Thyroid gland (tissue), 4 donors: Measurements from ENCODE around the gene ZNF133. TPM values are rescaled to one million over a fixed set of nuclear protein-coding genes. Genes with fewer than 3 reads are reported as not detected.

Experiments
- DNase-seq, 2 donors: peaks; one replicate each; pipeline ENCODE4 v3.0.0-alpha.2; 2019
- H3K27ac ChIP-seq, 3 donors: fragments of 200-600 bp; sonication (generic); 1 replicate in 2 of 3; 2 replicates in 1 of 3; pipeline ENCODE4 v1.5.1; 2016 to 2019; ENCODE audit warnings: mild to moderate bottlenecking in 1 of 3, moderate library complexity in 1 of 3
- H3K27me3 ChIP-seq: fragments of 200-600 bp; sonication (generic); one replicate; pipeline ENCODE4 v1.5.1; 2019
- H3K36me3 ChIP-seq, 2 donors: fragments of 200-600 bp; sonication (generic); one replicate each; pipeline ENCODE4 v1.5.1; 2016 to 2019
- H3K4me1 ChIP-seq, 2 donors: fragments of 200-600 bp; sonication (generic); one replicate each; pipeline ENCODE4 v1.5.1; 2017 to 2019
- H3K4me3 ChIP-seq, 3 donors: fragments of 200-600 bp; sonication (generic); replicated peaks in 1 of 3; 1 replicate in 2 of 3; 2 replicates in 1 of 3; pipeline ENCODE4 v1.5.1; 2016; ENCODE audit warnings: mild to moderate bottlenecking in 1 of 3
- H3K9me3 ChIP-seq: fragments of 200-600 bp; sonication (generic); one replicate; pipeline ENCODE4 v1.5.1; 2017
- CTCF ChIP-seq, 6 experiments: fragments of 200-600 bp in 3 of 6; fragments of 450-650 bp in 3 of 6; sonication (generic) in 3 of 6; IDR thresholded peaks; one replicate each; pipeline ENCODE4 v1.5.1; 2016 to 2019; ENCODE audit warnings: antibody characterized with exemption in 6 of 6, mild to moderate bottlenecking in 2 of 6, inconsistent platforms in 1 of 6, moderate library complexity in 1 of 6
- POLR2A ChIP-seq, 2 donors: fragments of 450-650 bp; IDR thresholded peaks; one replicate each; pipeline ENCODE4 v1.6.1; 2017; ENCODE audit warnings: antibody characterized with exemption in 2 of 2, mild to moderate bottlenecking in 2 of 2, moderate library complexity in 1 of 2
- WGBS, 2 donors: methylation state at CpG; one replicate each; pipeline ENCODE4 v1.1.5; 2017; 5-methylcytosine and 5-hydroxymethylcytosine counted together
- intact Hi-C: fragments of 100-400 bp; cut with DNase I; formaldehyde crosslinking; loops from one replicate; pipeline ENCODE4 v1.15.1; 2023
- total RNA-seq, 4 donors: library from RNA; depleted of rRNA; stranded (reverse); fragments of >200 nt; gene quantifications; one replicate each; pipeline ENCODE4 v1.2.3, GENCODE V29; 2016

ZNF133 gene
- total RNA-seq, 4 donors from 2014 or later = 14.8 to 17.3 (median 15.9) TPM

- intact Hi-C loops = no loop called here
Measured at GRCh38 chr20:18258126-18258860, 30.0 kb upstream of the ZNF133 start.

GRCh38 chr20:18259730-18260129, 28.6 kb upstream of the ZNF133 start:
- peaks cover 0 to 9% of the 10 kb centered on the region in 2 donors for H3K4me1 ChIP-seq
- 85 to 95% methylated on average over 3 of the region's 3 CpGs for WGBS, 2 donors

More at GRCh38 chr20:18258126-18258860, 30.0 kb upstream of the ZNF133 start:
- no peaks in the 10 kb centered on the region for H3K9me3 ChIP-seq
- no peak for DNase-seq
- no peaks in the 10 kb centered on the region for H3K27me3 ChIP-seq
- no peak overlapping the region for H3K4me3 ChIP-seq
- H3K27ac ChIP-seq = no peak overlapping the region
- no peaks in the 10 kb centered on the region for H3K36me3 ChIP-seq
- TF ChIP-seq POLR2A (IDR thresholded peaks at IDR 0.05) (no peak), CTCF (IDR thresholded peaks at IDR 0.05) (no peak)
- peaks cover 11 to 21% of the 10 kb centered on the region in 2 donors for H3K4me1 ChIP-seq
- WGBS, 2 donors = 82 to 86% methylated on average over 12 of the region's 12 CpGs

GRCh38 chr20:18263723-18264122, 24.6 kb upstream of the ZNF133 start:
- Histone ChIP-seq H3K4me3 (no peak overlapping the region), H3K4me1 (no peaks in the 10 kb centered on the region), H3K27me3 (no peaks in the 10 kb centered on the region), H3K36me3 (no peaks in the 10 kb centered on the region), H3K9me3 (no peaks in the 10 kb centered on the region), H3K27ac (no peak overlapping the region)
- intact Hi-C loops = no loop called here
- 55 to 57% methylated on average over 1 of the region's 1 CpG for WGBS, 2 donors
- TF ChIP-seq POLR2A (IDR thresholded peaks at IDR 0.05) = no peak
- no peak for DNase-seq

More at GRCh38 chr20:18259730-18260129, 28.6 kb upstream of the ZNF133 start:
- no peak for DNase-seq
- Histone ChIP-seq H3K4me3 (no peak overlapping the region), H3K9me3 (no peaks in the 10 kb centered on the region), H3K36me3 (no peaks in the 10 kb centered on the region), H3K27ac (no peak overlapping the region), H3K27me3 (no peaks in the 10 kb centered on the region)
- intact Hi-C loops = no loop called here
- no peak for TF ChIP-seq POLR2A (IDR thresholded peaks at IDR 0.05)
- TF ChIP-seq CTCF (IDR thresholded peaks at IDR 0.05) = no peak

- Histone ChIP-seq H3K9me3 (no peaks in the 10 kb centered on the region), H3K27me3 (no peaks in the 10 kb centered on the region), H3K4me1 (no peaks in the 10 kb centered on the region), H3K4me3 (no peak overlapping the region), H3K36me3 (no peaks in the 10 kb centered on the region), H3K27ac (no peak overlapping the region)
- no peak for DNase-seq
- intact Hi-C loops = no loop called here
- WGBS, 2 donors = 37 to 41% methylated on average over 4 of the region's 4 CpGs
- no peak for TF ChIP-seq POLR2A (IDR thresholded peaks at IDR 0.05)
- TF ChIP-seq CTCF (IDR thresholded peaks at IDR 0.05) = no peak
Measured at GRCh38 chr20:18265441-18265840, 22.9 kb upstream of the ZNF133 start.

- Histone ChIP-seq H3K27ac (no peak overlapping the region), H3K9me3 (no peaks in the 10 kb centered on the region), H3K4me1 (no peaks in the 10 kb centered on the region), H3K4me3 (no peak overlapping the region), H3K27me3 (no peaks in the 10 kb centered on the region), H3K36me3 (no peaks in the 10 kb centered on the region)
- 78 to 90% methylated on average over 5 of the region's 5 CpGs for WGBS, 2 donors
- intact Hi-C loops = no loop called here
- DNase-seq = no peak
- TF ChIP-seq CTCF (IDR thresholded peaks at IDR 0.05) (no peak), POLR2A (IDR thresholded peaks at IDR 0.05) (no peak)
Measured at GRCh38 chr20:18266282-18266681, 22.0 kb upstream of the ZNF133 start.
